ENCODE results near the gene PDC. TPM values are rescaled to one million over a fixed set of nuclear protein-coding genes. Genes with fewer than 3 reads are reported as not detected.

PDC gene
- total and polyA plus RNA-seq, 9 of the 15 experiments (the other 6 are each of a cell fraction or from before 2014, with no cell fraction given) = not detected

DNA sequence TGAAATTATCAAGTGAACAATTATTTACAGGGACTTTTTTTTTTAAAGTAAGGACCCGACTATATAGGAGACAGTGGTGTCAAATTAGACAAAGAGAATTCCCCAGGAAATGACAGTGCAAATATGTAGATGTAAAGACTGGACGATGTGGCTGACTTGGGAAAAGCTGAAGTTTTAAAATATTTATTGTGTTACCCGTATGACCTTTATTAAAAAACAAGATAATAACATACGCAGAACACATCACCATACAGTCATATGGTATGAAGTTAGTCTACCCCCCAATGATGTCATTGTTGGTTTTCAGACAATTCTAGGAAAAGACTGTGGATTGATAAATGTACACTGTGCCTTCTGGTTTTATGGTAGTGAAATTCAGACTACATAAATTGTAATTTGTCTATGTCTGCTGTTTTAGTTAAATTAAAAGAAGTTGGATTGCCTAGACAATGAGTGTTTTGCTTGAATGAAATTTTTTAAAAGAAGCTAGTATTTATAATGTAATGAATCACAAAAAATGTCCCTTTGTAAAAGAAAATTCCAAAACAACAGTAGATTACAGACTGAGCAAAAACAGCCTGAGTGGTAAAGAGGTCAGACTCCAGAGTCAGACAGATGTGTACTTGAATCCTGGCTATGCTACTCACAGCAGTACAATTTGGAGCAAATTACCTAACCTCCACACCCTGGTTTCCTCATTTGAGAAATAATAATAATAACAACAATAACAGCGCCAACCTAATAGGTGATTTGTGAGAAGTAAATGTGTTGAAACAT is 15.5 kb upstream of the PDC start (continued):
- TF ChIP-seq, protein P1, sequence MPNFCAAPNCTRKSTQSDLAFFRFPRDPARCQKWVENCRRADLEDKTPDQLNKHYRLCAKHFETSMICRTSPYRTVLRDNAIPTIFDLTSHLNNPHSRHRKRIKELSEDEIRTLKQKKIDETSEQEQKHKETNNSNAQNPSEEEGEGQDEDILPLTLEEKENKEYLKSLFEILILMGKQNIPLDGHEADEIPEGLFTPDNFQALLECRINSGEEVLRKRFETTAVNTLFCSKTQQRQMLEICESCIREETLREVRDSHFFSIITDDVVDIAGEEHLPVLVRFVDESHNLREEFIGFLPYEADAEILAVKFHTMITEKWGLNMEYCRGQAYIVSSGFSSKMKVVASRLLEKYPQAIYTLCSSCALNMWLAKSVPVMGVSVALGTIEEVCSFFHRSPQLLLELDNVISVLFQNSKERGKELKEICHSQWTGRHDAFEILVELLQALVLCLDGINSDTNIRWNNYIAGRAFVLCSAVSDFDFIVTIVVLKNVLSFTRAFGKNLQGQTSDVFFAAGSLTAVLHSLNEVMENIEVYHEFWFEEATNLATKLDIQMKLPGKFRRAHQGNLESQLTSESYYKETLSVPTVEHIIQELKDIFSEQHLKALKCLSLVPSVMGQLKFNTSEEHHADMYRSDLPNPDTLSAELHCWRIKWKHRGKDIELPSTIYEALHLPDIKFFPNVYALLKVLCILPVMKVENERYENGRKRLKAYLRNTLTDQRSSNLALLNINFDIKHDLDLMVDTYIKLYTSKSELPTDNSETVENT (CRISPR knock-in tag; IDR thresholded peaks at IDR 0.05) = no peak
- TF ChIP-seq ZNF280A (IDR thresholded peaks at IDR 0.05; ENCODE audit: low read depth, partially characterized antibody) (no peak), ZNF140 (CRISPR knock-in tag; IDR thresholded peaks at IDR 0.05) (no peak), PRMT5 (CRISPR knock-in tag; IDR thresholded peaks at IDR 0.05) (no peak)

DNA sequence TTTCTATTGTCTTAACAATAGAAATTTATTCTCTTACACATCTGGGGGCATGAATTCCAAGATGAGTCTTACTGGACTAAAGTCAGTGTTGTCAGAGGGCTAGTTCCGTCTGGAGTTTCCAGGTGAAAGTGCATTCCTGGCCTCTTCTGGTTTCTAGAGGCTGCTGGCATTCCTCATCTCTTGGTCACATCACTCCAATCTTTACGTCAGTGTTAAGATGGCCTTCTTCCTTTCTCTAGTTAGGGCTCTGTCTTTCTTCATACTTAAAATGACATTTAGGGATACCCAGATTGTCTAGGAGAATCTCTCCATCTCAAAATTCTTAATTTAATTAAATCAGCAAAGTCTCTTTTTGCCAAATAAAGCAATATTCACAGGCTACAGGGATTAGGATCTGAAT is 13.3 kb upstream of the PDC start:
- H3K4me1 ChIP-seq (replicated peaks in 1 of 2; ENCODE audit: control insufficient read depth in 2 of 2, insufficient read depth in 2 of 2, low read length in 2 of 2) = no peaks in the 10 kb centered on the region
- H3K4me2 ChIP-seq (ENCODE audit: insufficient read depth, low read length) = no peak overlapping the region
- in situ Hi-C loops (cut with MboI) (no loop called here), intact Hi-C loops (cut with micrococcal nuclease) (no loop called here)
- WGBS (ENCODE audit: insufficient coverage, low coverage, missing lambda C conversion rate) = 0% methylated on average over 2 of the region's 2 CpGs
- POLR2A ChIA-PET = no interaction called here
- no peak for FAIRE-seq
- H3K27me3 ChIP-seq (ENCODE audit: control insufficient read depth in 2 of 2, insufficient read depth in 2 of 2, low read length in 2 of 2) = no peaks in the 10 kb centered on the region
- H3K79me2 ChIP-seq (ENCODE audit: control insufficient read depth, insufficient read depth, low read length) = no peaks in the 10 kb centered on the region
- ATAC-seq = no peak
- no peaks in the 10 kb centered on the region for H3K36me3 ChIP-seq (ENCODE audit: control insufficient read depth, insufficient read depth, low read length)
- DNase-seq (ENCODE audit: extremely low read depth in 1 of 4, low spot score in 3 of 4) = no peak
- no peaks in the 10 kb centered on the region for H4K20me1 ChIP-seq (replicated peaks; ENCODE audit: control insufficient read depth, insufficient read depth, low read length)
- H3K4me3 ChIP-seq = no peak overlapping the region
- BruUV-seq (replicated peaks) = no TSS peak
- H3K27ac ChIP-seq (ENCODE audit: extremely low read depth, low read depth, low read length) = no peak overlapping the region
- H3K9me1 ChIP-seq (ENCODE audit: control insufficient read depth, insufficient read depth, low read length) = no peaks in the 10 kb centered on the region
- H3K9ac ChIP-seq (ENCODE audit: insufficient read depth in 1 of 2, low read depth in 2 of 2, low read length in 2 of 2) = no peak overlapping the region
- CTCF ChIA-PET (ENCODE audit: low intra/inter-chr PET ratio) = no interaction called here
- H3K9me3 ChIP-seq (replicated peaks; ENCODE audit: control insufficient read depth, insufficient read depth, low read depth, low read length) = no peaks in the 10 kb centered on the region
- H2AFZ ChIP-seq (ENCODE audit: low read depth, low read length) = no peak overlapping the region
- TF ChIP-seq DIDO1 (tag; IDR thresholded peaks at IDR 0.05; ENCODE audit: low read depth) (no peak), FOSL1 (tag; conservative IDR thresholded peaks at IDR 0.05) (no peak), LEF1 (IDR thresholded peaks at IDR 0.05) (no peak), ZNF436 (CRISPR knock-in tag; IDR thresholded peaks at IDR 0.05) (no peak), ZNF707 (CRISPR knock-in tag; conservative IDR thresholded peaks at IDR 0.05) (no peak), HLTF (IDR thresholded peaks at IDR 0.05) (no peak), ELK1 (CRISPR knock-in tag; IDR thresholded peaks at IDR 0.05) (no peak)
